Endothelial cell of umbilical vein (primary cell): ENCODE results near the gene CACNA2D3. TPM values are rescaled to one million over a fixed set of nuclear protein-coding genes. Genes with fewer than 3 reads are reported as not detected.

ENCODE experiments used
- BruUV-seq: library from RNA; stranded (reverse); fragments of 400-500 nt; replicated peaks from 2 replicates; lab custom pipeline; 2021; lab: Mats Ljungman, UMichigan
- CTCF ChIA-PET: fragments of 300-600, 350-600 bp; sonication (Branson Sonifier 250); formaldehyde crosslinking; loops from one replicate; lab custom pipeline; 2021; ENCODE audit warnings: antibody characterized with exemption, inconsistent platforms; lab: Charles Lee
- POLR2A ChIA-PET: fragments of 300-600, 350-600 bp; sonication (Branson Sonifier 250); formaldehyde crosslinking; loops from one replicate; lab custom pipeline; 2021; ENCODE audit warnings: antibody characterized with exemption, inconsistent platforms; lab: Charles Lee
- DNase-seq: peaks from one replicate; pipeline ENCODE4 v3.0.0-alpha.2; 2011; ENCODE audit warnings: low read depth, low spot score
- FAIRE-seq: peaks from 2 replicates; lab custom pipeline; 2011; peaks lifted over from hg19 to GRCh38; lab: Jason Lieb, UNC
- H2AFZ ChIP-seq: 2 replicates; pipeline ENCODE4 v1.6.0; 2012; ENCODE audit warnings: low read depth, low read length, control low read depth, inconsistent platforms
- H3K27ac ChIP-seq: 2 replicates; pipeline ENCODE4 v1.5.1; 2011; ENCODE audit warnings: low read depth, mild to moderate bottlenecking, control low read depth, low read length, moderate library complexity; ENCODE audit not compliant: insufficient read depth
- H3K27me3 ChIP-seq, 2 experiments: 2 replicates each; pipeline versions ENCODE4 v1.6.0 to v1.6.1; 2011; ENCODE audit warnings: low read length in 2 of 2, mixed read lengths in 1 of 2; ENCODE audit not compliant: control insufficient read depth in 2 of 2, insufficient read depth in 2 of 2
- H3K36me3 ChIP-seq, 2 experiments: 2 replicates in 1 of 2; 3 replicates in 1 of 2; pipeline ENCODE4 v1.5.1; 2011; ENCODE audit warnings: low read length in 2 of 2, mild to moderate bottlenecking in 1 of 2, moderate library complexity in 1 of 2; ENCODE audit not compliant: control insufficient read depth in 2 of 2, insufficient read depth in 2 of 2; ENCODE audit errors: extremely low read depth in 1 of 2
- H3K4me1 ChIP-seq: 3 replicates; pipeline ENCODE4 v1.5.1; 2011; ENCODE audit warnings: mild to moderate bottlenecking, low read length; ENCODE audit not compliant: control insufficient read depth, insufficient read depth; ENCODE audit errors: extremely low read depth
- H3K4me2 ChIP-seq: 2 replicates; pipeline ENCODE4 v1.6.1; 2011; ENCODE audit warnings: low read length, control low read depth, mixed read lengths; ENCODE audit not compliant: insufficient read depth
- H3K4me3 ChIP-seq, 3 experiments: fragments of 200-600 bp in 1 of 3; sonication (generic), shearing (Covaris generic) in 1 of 3; replicated peaks in 1 of 3; 2 replicates each; pipeline ENCODE4 v1.5.1; 2011 to 2016; ENCODE audit warnings: control low read depth in 3 of 3, low read length in 3 of 3, mild to moderate bottlenecking in 2 of 3, inconsistent platforms in 1 of 3, low read depth in 1 of 3, moderate library complexity in 1 of 3; ENCODE audit not compliant: insufficient read depth in 1 of 3
- H3K79me2 ChIP-seq: 2 replicates; pipeline ENCODE4 v1.6.0; 2012; ENCODE audit warnings: low read length, inconsistent platforms; ENCODE audit not compliant: control insufficient read depth, insufficient read depth
- H3K9ac ChIP-seq: replicated peaks from 2 replicates; pipeline ENCODE3; 2011; ENCODE audit warnings: low read length, control low read depth; ENCODE audit not compliant: insufficient read depth; ENCODE audit errors: extremely low read depth
- H3K9me1 ChIP-seq: replicated peaks from 3 replicates; pipeline ENCODE4 v1.6.0; 2011; ENCODE audit warnings: mild to moderate bottlenecking, low read length; ENCODE audit not compliant: control insufficient read depth, insufficient read depth; ENCODE audit errors: extremely low read depth
- H3K9me3 ChIP-seq: replicated peaks from 2 replicates; pipeline ENCODE4 v1.5.1; 2012; ENCODE audit warnings: low read length, inconsistent platforms; ENCODE audit not compliant: control insufficient read depth, insufficient read depth
- H4K20me1 ChIP-seq: replicated peaks from 2 replicates; pipeline ENCODE3; 2011; ENCODE audit warnings: mild to moderate bottlenecking, low read length; ENCODE audit not compliant: control insufficient read depth, insufficient read depth; ENCODE audit errors: extremely low read depth
- EZH2 ChIP-seq: IDR thresholded peaks from 2 replicates; pipeline ENCODE4 v1.6.1; 2012; ENCODE audit warnings: borderline replicate concordance, low read depth, mild to moderate bottlenecking, moderate library complexity, low read length, inconsistent platforms; ENCODE audit not compliant: severe bottlenecking
- FOS ChIP-seq: IDR thresholded peaks from 2 replicates; pipeline ENCODE4 v1.6.1; 2011; ENCODE audit warnings: mild to moderate bottlenecking, low read length, moderate library complexity, borderline replicate concordance; ENCODE audit not compliant: insufficient read depth
- GATA2 ChIP-seq: IDR thresholded peaks from 2 replicates; pipeline ENCODE4 v1.7.0; 2011; ENCODE audit warnings: low read depth, mild to moderate bottlenecking, moderate library complexity, mixed read lengths, low read length; ENCODE audit not compliant: insufficient read length, insufficient read depth
- JUN ChIP-seq: IDR thresholded peaks from 2 replicates; pipeline ENCODE4 v1.6.1; 2011; ENCODE audit warnings: borderline replicate concordance, low read depth; ENCODE audit not compliant: insufficient read length, insufficient read depth
- MYC ChIP-seq: IDR thresholded peaks from one replicate; pipeline ENCODE4 v1.6.1; 2011; ENCODE audit warnings: mild to moderate bottlenecking, low read depth, low read length
- POLR2A ChIP-seq: IDR thresholded peaks from 2 replicates; pipeline ENCODE4 v1.6.1; 2012; ENCODE audit warnings: low read depth, mild to moderate bottlenecking, control low read depth, low read length
- POLR2AphosphoS5 ChIP-seq: IDR thresholded peaks from 2 replicates; pipeline ENCODE4 v1.6.1; 2012; ENCODE audit warnings: low read depth, mild to moderate bottlenecking, control low read depth, low read length, moderate library complexity; ENCODE audit not compliant: insufficient read depth
- dilution Hi-C: fragments of 300-500 bp; cut with MboI; formaldehyde crosslinking; loops from one replicate; pipeline ENCODE4 v1.15.0; 2019; ENCODE audit warnings: low sequenced_read_pairs; ENCODE audit not compliant: extremely low pct_ligation_motif_present
- intact Hi-C: fragments of 100-400 bp; cut with micrococcal nuclease; formaldehyde crosslinking; loops from one replicate; pipeline ENCODE4 v1.10.0; 2022
- polyA plus RNA-seq, 4 experiments: library from polyadenylated mRNA; depleted of rRNA in 3 of 4; stranded (reverse) in 3 of 4; unstranded in 1 of 4; fragments of >200 nt; gene quantifications; 2 replicates each; pipeline versions ENCODE4 v1.2.1 to v1.2.3, GENCODE V29; 2011 to 2012; ENCODE audit warnings: missing spikeins in 1 of 4
- total RNA-seq: library from RNA; stranded (reverse); gene quantifications from 2 replicates; pipeline ENCODE4 v1.2.3, GENCODE V29; 2021
- TF ChIP-seq, protein P1 (sequence below): IDR thresholded peaks from 2 replicates; pipeline ENCODE4 v1.6.1; 2011; ENCODE audit not compliant: insufficient read depth, insufficient read length
- TF ChIP-seq, protein P2 (sequence below), 2 donors: IDR thresholded peaks; 1 replicate in 1 of 2; 2 replicates in 1 of 2; pipeline ENCODE4 v1.5.1; 2011; ENCODE audit warnings: low read length in 2 of 2, mild to moderate bottlenecking in 2 of 2, moderate library complexity in 2 of 2, control low read depth in 1 of 2, inconsistent platforms in 1 of 2, low read depth in 1 of 2; ENCODE audit not compliant: insufficient read depth in 1 of 2; ENCODE audit errors: extremely low read depth in 1 of 2

The CACNA2D3 gene
- total and polyA plus RNA-seq, 2 donors (not counting 3 experiments of a cell fraction or from before 2014, with no cell fraction given): not detected

DNA sequence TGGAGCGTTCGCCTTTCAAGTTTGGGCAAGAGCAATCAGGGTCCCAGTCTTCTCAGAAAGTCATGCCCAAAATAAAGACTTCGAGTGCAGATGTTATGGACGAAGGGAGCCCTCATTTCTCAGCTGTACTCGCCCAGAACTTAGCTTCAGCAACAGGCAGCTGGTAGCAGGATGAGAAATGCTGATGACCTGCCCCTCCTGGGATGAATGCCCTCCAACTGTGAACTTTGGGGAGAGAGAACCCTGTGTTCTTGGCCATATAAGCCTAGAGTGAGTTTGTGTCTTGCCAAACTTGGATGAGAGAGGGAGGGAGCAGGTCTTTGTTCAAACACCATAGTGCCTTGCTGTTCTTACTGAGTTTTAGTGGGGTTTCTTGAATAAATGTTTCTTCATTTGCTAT, 405.2 kb downstream of the CACNA2D3 start:
- DNase-seq (no peak), FAIRE-seq (no peak)
- H4K20me1 ChIP-seq: no peaks in the 10 kb centered on the region
- no peaks in the 10 kb centered on the region for H3K79me2 ChIP-seq
- H3K36me3 ChIP-seq: no peaks in the 10 kb centered on the region
- dilution Hi-C loops: no loop called here
- H3K4me1 ChIP-seq: no peaks in the 10 kb centered on the region
- H3K4me2 ChIP-seq: no peak overlapping the region
- no peaks in the 10 kb centered on the region for H3K9me1 ChIP-seq
- H3K27me3 ChIP-seq: no peaks in the 10 kb centered on the region
- H3K9ac ChIP-seq: no peak overlapping the region
- H3K4me3 ChIP-seq: no peak overlapping the region
- H3K9me3 ChIP-seq: no peaks in the 10 kb centered on the region
- intact Hi-C loops: no loop called here
- ChIA-PET POLR2A (no interaction called here), CTCF (no interaction called here)
- no TSS peak for BruUV-seq
- no peak for TF ChIP-seq GATA2
- TF ChIP-seq POLR2AphosphoS5: no peak
- TF ChIP-seq, protein P1, sequence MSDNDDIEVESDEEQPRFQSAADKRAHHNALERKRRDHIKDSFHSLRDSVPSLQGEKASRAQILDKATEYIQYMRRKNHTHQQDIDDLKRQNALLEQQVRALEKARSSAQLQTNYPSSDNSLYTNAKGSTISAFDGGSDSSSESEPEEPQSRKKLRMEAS: no peak
- TF ChIP-seq MYC: no peak
- TF ChIP-seq, protein P2, sequence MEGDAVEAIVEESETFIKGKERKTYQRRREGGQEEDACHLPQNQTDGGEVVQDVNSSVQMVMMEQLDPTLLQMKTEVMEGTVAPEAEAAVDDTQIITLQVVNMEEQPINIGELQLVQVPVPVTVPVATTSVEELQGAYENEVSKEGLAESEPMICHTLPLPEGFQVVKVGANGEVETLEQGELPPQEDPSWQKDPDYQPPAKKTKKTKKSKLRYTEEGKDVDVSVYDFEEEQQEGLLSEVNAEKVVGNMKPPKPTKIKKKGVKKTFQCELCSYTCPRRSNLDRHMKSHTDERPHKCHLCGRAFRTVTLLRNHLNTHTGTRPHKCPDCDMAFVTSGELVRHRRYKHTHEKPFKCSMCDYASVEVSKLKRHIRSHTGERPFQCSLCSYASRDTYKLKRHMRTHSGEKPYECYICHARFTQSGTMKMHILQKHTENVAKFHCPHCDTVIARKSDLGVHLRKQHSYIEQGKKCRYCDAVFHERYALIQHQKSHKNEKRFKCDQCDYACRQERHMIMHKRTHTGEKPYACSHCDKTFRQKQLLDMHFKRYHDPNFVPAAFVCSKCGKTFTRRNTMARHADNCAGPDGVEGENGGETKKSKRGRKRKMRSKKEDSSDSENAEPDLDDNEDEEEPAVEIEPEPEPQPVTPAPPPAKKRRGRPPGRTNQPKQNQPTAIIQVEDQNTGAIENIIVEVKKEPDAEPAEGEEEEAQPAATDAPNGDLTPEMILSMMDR (IDR thresholded peaks at IDR 0.05; ENCODE audit: extremely low read depth in 1 of 2, insufficient read depth in 1 of 2, low read depth in 1 of 2, low read length in 2 of 2): no peak
- TF ChIP-seq FOS: no peak
- no peak for TF ChIP-seq JUN
- no peak for TF ChIP-seq POLR2A
- TF ChIP-seq EZH2: no peak
- H2AFZ ChIP-seq: no peak overlapping the region
- H3K27ac ChIP-seq: no peak overlapping the region
